PFSK-1 (cell line): Measurements from ENCODE around the gene NFIB.

Experiments
- FOXP2 ChIP-seq: optimal IDR thresholded peaks from 2 replicates; pipeline ENCODE3; 2011; ENCODE audit warnings: borderline replicate concordance, control low read depth, inconsistent platforms; ENCODE audit not compliant: insufficient read depth; ENCODE audit errors: extremely low read length, extremely low read depth
- POLR2AphosphoS5 ChIP-seq: IDR thresholded peaks from 2 replicates; pipeline ENCODE4 v1.6.1; 2012; ENCODE audit warnings: low read depth, mild to moderate bottlenecking, control low read depth, low read length, moderate library complexity
- SIN3A ChIP-seq: IDR thresholded peaks from 2 replicates; pipeline ENCODE4 v1.6.1; 2012; ENCODE audit warnings: mild to moderate bottlenecking, low read length, moderate library complexity, borderline replicate concordance; ENCODE audit not compliant: insufficient read depth
- TAF1 ChIP-seq: IDR thresholded peaks from 2 replicates; pipeline ENCODE4 v1.6.1; 2012; ENCODE audit warnings: low read length, control low read depth, borderline replicate concordance; ENCODE audit not compliant: insufficient read depth
- TF ChIP-seq, protein P1 (sequence below), 2 experiments: IDR thresholded peaks; 2 replicates each; pipeline versions ENCODE4 v1.6.1 to v1.8.0; 2011 to 2012; ENCODE audit warnings: low read depth in 2 of 2, low read length in 2 of 2, control low read depth in 1 of 2, inconsistent platforms in 1 of 2, mild to moderate bottlenecking in 1 of 2, moderate library complexity in 1 of 2; ENCODE audit not compliant: insufficient read depth in 1 of 2

Gene NFIB

GRCh38 chr9:14340994-14341393, 27.1 kb upstream of the NFIB start:
- no peak for TF ChIP-seq FOXP2
- no peak for TF ChIP-seq TAF1
- TF ChIP-seq, protein P1, sequence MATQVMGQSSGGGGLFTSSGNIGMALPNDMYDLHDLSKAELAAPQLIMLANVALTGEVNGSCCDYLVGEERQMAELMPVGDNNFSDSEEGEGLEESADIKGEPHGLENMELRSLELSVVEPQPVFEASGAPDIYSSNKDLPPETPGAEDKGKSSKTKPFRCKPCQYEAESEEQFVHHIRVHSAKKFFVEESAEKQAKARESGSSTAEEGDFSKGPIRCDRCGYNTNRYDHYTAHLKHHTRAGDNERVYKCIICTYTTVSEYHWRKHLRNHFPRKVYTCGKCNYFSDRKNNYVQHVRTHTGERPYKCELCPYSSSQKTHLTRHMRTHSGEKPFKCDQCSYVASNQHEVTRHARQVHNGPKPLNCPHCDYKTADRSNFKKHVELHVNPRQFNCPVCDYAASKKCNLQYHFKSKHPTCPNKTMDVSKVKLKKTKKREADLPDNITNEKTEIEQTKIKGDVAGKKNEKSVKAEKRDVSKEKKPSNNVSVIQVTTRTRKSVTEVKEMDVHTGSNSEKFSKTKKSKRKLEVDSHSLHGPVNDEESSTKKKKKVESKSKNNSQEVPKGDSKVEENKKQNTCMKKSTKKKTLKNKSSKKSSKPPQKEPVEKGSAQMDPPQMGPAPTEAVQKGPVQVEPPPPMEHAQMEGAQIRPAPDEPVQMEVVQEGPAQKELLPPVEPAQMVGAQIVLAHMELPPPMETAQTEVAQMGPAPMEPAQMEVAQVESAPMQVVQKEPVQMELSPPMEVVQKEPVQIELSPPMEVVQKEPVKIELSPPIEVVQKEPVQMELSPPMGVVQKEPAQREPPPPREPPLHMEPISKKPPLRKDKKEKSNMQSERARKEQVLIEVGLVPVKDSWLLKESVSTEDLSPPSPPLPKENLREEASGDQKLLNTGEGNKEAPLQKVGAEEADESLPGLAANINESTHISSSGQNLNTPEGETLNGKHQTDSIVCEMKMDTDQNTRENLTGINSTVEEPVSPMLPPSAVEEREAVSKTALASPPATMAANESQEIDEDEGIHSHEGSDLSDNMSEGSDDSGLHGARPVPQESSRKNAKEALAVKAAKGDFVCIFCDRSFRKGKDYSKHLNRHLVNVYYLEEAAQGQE (IDR thresholded peaks at IDR 0.05; ENCODE audit: insufficient read depth in 1 of 2, low read depth in 2 of 2, low read length in 2 of 2): no peak
- TF ChIP-seq SIN3A: no peak
- no peak for TF ChIP-seq POLR2AphosphoS5

DNA sequence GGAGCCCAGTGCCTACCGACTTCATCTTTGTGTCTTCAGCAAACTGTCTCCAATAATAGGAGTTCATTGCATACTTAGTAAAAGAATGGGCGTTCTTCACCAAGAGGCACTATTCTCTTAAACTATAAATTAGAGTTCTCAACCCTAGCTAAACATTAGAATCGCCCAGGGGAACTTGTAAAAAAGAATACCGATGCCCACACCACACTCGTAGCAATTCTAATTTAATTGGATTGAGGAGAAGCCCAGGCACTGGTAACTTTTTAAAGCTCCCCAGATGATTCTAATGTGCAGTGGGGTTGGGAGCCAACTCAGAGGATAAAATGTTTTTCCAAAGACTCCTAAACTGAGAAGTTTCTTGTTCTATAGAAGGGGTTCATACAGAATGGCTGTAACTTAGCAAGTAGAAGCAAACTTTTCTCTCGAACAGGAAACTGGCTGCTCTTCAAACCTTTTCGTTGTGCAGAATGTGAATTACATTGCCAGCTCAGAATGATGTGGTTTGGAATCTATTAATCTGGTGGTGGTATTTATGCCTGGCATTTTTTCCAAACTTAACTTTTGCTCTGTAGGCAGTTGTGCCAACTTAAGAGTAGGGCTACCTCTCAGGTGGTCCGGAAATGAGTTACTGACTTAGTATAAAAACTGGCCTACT, 26.4 kb upstream of the NFIB start:
- TF ChIP-seq SIN3A: no peak
- TF ChIP-seq FOXP2: no peak
- TF ChIP-seq, protein P1 (IDR thresholded peaks at IDR 0.05; ENCODE audit: insufficient read depth in 1 of 2, low read depth in 2 of 2, low read length in 2 of 2): no peak
- TF ChIP-seq POLR2AphosphoS5: no peak
- no peak for TF ChIP-seq TAF1

DNA sequence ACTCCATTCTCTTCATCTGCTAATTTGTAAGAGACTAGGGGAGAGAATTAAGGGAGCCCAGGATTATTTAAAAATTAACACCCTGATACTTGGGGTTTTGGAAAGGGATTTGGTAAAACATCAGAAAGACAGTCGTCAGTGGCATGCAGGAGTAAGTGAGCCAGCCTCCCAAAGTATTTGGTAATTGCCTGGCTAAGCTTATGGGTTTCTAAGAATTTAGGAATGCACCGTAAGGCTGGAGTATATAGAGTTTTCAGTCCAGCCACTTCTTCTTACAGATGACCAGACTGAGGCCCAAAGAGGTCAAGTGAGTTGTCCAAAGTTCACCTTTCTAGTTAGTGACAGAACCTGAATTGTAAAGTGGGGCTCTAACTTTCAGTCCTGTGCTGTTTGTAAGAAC, 25.8 kb upstream of the NFIB start:
- TF ChIP-seq, protein P1 (IDR thresholded peaks at IDR 0.05; ENCODE audit: insufficient read depth in 1 of 2, low read depth in 2 of 2, low read length in 2 of 2): no peak
- no peak for TF ChIP-seq SIN3A
- no peak for TF ChIP-seq TAF1
- TF ChIP-seq POLR2AphosphoS5: no peak
- TF ChIP-seq FOXP2: no peak

DNA sequence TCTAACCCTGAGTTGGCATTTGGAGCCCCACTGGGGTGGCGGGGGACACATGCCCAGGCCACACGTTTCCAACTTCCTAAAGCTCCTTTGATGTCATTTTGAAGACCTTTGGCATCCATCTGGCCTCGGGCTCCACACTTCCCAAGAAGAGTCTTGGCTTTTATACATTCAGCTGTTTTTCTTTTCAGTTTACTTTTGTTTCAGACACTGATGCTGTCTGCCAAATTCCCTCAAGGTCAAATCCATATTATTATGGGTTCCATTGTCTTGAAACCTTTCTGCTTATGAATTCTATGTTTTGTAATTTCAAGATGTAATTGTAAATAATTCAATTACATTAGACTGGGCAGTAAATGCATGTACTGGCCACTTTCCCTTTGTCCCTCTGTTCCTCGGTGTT, 23.7 kb upstream of the NFIB start:
- TF ChIP-seq, protein P1 (IDR thresholded peaks at IDR 0.05; ENCODE audit: insufficient read depth in 1 of 2, low read depth in 2 of 2, low read length in 2 of 2): no peak
- TF ChIP-seq FOXP2: no peak
- TF ChIP-seq SIN3A: no peak
- TF ChIP-seq TAF1: no peak
- no peak for TF ChIP-seq POLR2AphosphoS5

DNA sequence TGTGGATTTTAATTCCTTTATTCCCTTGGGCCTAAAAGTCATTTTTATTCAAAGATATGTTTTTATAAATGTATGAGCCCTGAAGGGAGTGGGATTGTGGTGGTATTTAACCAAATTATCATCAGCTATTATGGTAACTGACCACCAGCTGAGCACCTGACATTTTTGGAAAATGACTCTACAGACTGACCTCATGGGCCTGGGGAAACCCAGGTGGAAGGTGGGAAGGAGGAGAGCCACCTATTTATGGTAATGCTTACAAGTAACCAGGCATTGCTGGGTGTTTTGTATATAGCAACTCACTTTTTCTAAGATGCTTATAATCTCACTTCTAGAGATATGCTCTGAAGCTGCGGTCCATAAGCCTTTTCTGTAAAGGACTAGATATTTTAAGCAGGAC, 22.3 kb upstream of the NFIB start:
- TF ChIP-seq, protein P1 (IDR thresholded peaks at IDR 0.05; ENCODE audit: insufficient read depth in 1 of 2, low read depth in 2 of 2, low read length in 2 of 2): no peak
- TF ChIP-seq SIN3A (no peak), TAF1 (no peak), POLR2AphosphoS5 (no peak), FOXP2 (no peak)
